K562 (cell line): ENCODE results near the gene PTPN14. TPM values are rescaled to one million over a fixed set of nuclear protein-coding genes. Genes with fewer than 3 reads are reported as not detected.

Source experiments
- ATAC-seq: fragments of 200-7000 bp; cut with Tn5 transposase; 3 replicates; pipeline ENCODE4 v1.9.1; 2020; ENCODE audit warnings: moderate library complexity
- BruUV-seq: library from RNA; stranded (reverse); fragments of 400-500 nt; replicated peaks from 2 replicates; lab custom pipeline; 2021; lab: Mats Ljungman, UMichigan
- CTCF ChIA-PET: fragments of 300-600 bp; formaldehyde crosslinking; extraction: SDS; loops from one replicate; lab custom pipeline; 2021; ENCODE audit warnings: low intra/inter-chr PET ratio; lab: Yijun Ruan, JAX
- POLR2A ChIA-PET: fragments of 300-600, 350-650 bp; sonication (Branson Sonifier 250); formaldehyde crosslinking; extraction: SDS; loops from one replicate; lab custom pipeline; 2021; ENCODE audit warnings: antibody characterized with exemption, inconsistent platforms; lab: Yijun Ruan, JAX
- DNase-seq, 4 experiments: peaks; one replicate each; pipeline versions ENCODE4 v3.0.0 to v3.0.0-alpha.2; 2011 to 2018; ENCODE audit warnings: low spot score in 3 of 4, mixed read lengths in 3 of 4; ENCODE audit errors: extremely low read depth in 1 of 4
- FAIRE-seq: peaks from 2 replicates; lab custom pipeline; 2011; peaks lifted over from hg19 to GRCh38; lab: Jason Lieb, UNC
- H2AFZ ChIP-seq: 2 replicates; pipeline ENCODE4 v1.6.0; 2011; ENCODE audit warnings: low read depth, low read length, control low read depth, inconsistent platforms
- H3K27ac ChIP-seq: fragments of 200-600 bp; 3 replicates; pipeline ENCODE4 v1.8.0; 2011; ENCODE audit warnings: low read depth, mild to moderate bottlenecking, control low read depth, inconsistent platforms, low read length, moderate library complexity, mixed read lengths; ENCODE audit errors: extremely low read depth
- H3K27me3 ChIP-seq, 2 experiments: fragments of 300-600 bp in 1 of 2; 2 replicates in 1 of 2; 3 replicates in 1 of 2; pipeline versions ENCODE4 v1.6.0 to v1.8.0; 2011; ENCODE audit warnings: inconsistent platforms in 2 of 2, low read length in 2 of 2, mild to moderate bottlenecking in 1 of 2, mixed read lengths in 1 of 2, moderate library complexity in 1 of 2; ENCODE audit not compliant: control insufficient read depth in 2 of 2, insufficient read depth in 2 of 2
- H3K36me3 ChIP-seq: fragments of 300-600 bp; 3 replicates; pipeline ENCODE4 v1.8.0; 2011; ENCODE audit warnings: mild to moderate bottlenecking, low read length, inconsistent platforms; ENCODE audit not compliant: control insufficient read depth, insufficient read depth
- H3K4me1 ChIP-seq, 2 experiments: fragments of 200-600 bp in 1 of 2; replicated peaks in 1 of 2; 2 replicates in 1 of 2; 3 replicates in 1 of 2; pipeline versions ENCODE4 v1.5.1 to v1.8.0; 2011; ENCODE audit warnings: inconsistent platforms in 2 of 2, low read length in 2 of 2, mild to moderate bottlenecking in 1 of 2, mixed read lengths in 1 of 2, moderate library complexity in 1 of 2; ENCODE audit not compliant: control insufficient read depth in 2 of 2, insufficient read depth in 2 of 2
- H3K4me2 ChIP-seq: 2 replicates; pipeline ENCODE4 v1.6.1; 2011; ENCODE audit warnings: low read length, control low read depth, inconsistent platforms, mixed read lengths; ENCODE audit not compliant: insufficient read depth
- H3K4me3 ChIP-seq: fragments of 200-600 bp; sonication (generic), shearing (Covaris generic); 2 replicates; pipeline ENCODE4 v1.5.1; 2016; ENCODE audit warnings: control low read depth, inconsistent platforms
- H3K79me2 ChIP-seq: fragments of 200-600 bp; 3 replicates; pipeline ENCODE4 v1.8.0; 2011; ENCODE audit warnings: low read length, inconsistent platforms; ENCODE audit not compliant: control insufficient read depth, insufficient read depth
- H3K9ac ChIP-seq, 2 experiments: 2 replicates each; pipeline versions ENCODE4 v1.6.0 to v1.6.1; 2011; ENCODE audit warnings: low read depth in 2 of 2, low read length in 2 of 2, control low read depth in 1 of 2, inconsistent platforms in 1 of 2, mild to moderate bottlenecking in 1 of 2, mixed read lengths in 1 of 2; ENCODE audit not compliant: insufficient read depth in 1 of 2
- H3K9me1 ChIP-seq: one replicate; pipeline ENCODE4 v1.6.0; 2011; ENCODE audit warnings: inconsistent platforms, mild to moderate bottlenecking, low read length, moderate library complexity; ENCODE audit not compliant: control insufficient read depth, insufficient read depth
- H3K9me3 ChIP-seq: replicated peaks from 2 replicates; pipeline ENCODE4 v1.5.1; 2011; ENCODE audit warnings: low read depth, low read length, inconsistent platforms; ENCODE audit not compliant: control insufficient read depth, insufficient read depth
- H4K20me1 ChIP-seq: replicated peaks from 2 replicates; pipeline ENCODE4 v1.6.1; 2011; ENCODE audit warnings: low read length, inconsistent platforms, mixed read lengths; ENCODE audit not compliant: control insufficient read depth, insufficient read depth
- KAT8 ChIP-seq: fragments of 450-650 bp; IDR thresholded peaks from 2 replicates; pipeline ENCODE4 v1.6.1; 2016; ENCODE audit warnings: low read depth, mild to moderate bottlenecking
- NCOA2 ChIP-seq, 2 experiments: fragments of 450-650 bp; IDR thresholded peaks; 2 replicates each; pipeline ENCODE4 v1.6.1; 2018; ENCODE audit warnings: mild to moderate bottlenecking in 2 of 2, moderate library complexity in 1 of 2; ENCODE audit not compliant: partially characterized antibody in 2 of 2
- NR2F6 ChIP-seq: fragments of 450-650 bp; formaldehyde crosslinking; IDR thresholded peaks from 2 replicates; pipeline ENCODE4 v1.4.0; 2020; ENCODE audit warnings: mild to moderate bottlenecking
- SREBF1 ChIP-seq: fragments of 150-350 bp; IDR thresholded peaks from 2 replicates; pipeline ENCODE4 v1.6.1; 2014; ENCODE audit warnings: antibody characterized with exemption, low read depth, low read length, borderline replicate concordance
- WGBS: fragments of 100-300 bp; shearing (Covaris generic); methylation state at CpG from one replicate; pipeline ENCODE4 v1.1.6; 2016; ENCODE audit warnings: low coverage, mixed read lengths; ENCODE audit not compliant: insufficient coverage; ENCODE audit errors: missing lambda C conversion rate; 5-methylcytosine and 5-hydroxymethylcytosine counted together
- in situ Hi-C: fragments of 300-500 bp; cut with MboI; formaldehyde crosslinking; loops from 4 replicates; pipeline ENCODE4 v1.15.0; 2018; ENCODE audit warnings: inconsistent platforms, mixed read lengths
- intact Hi-C: fragments of 100-400 bp; cut with micrococcal nuclease; formaldehyde crosslinking; loops from 2 replicates; pipeline ENCODE4 v1.14.2; 2022
- polyA plus RNA-seq, 8 experiments: library from polyadenylated mRNA; depleted of rRNA in 4 of 8; stranded (reverse) in 5 of 8; unstranded in 3 of 8; fragments of >200 nt; fragmentation: Nextera tagmentation in 2 of 8; fragmentation: Illumina TruSeq in 1 of 8; extraction: Ambion mirVana in 2 of 8; extraction: Trizol in 1 of 8; gene quantifications; 2 replicates each; pipeline versions ENCODE4 v1.2.1 to v1.2.3, GENCODE V29; 2011 to 2014; ENCODE audit warnings: inconsistent platforms in 1 of 8, missing spikeins in 1 of 8
- total RNA-seq, 7 experiments: library from RNA; depleted of rRNA in 6 of 7; stranded (reverse); fragments of >200 nt in 6 of 7; fragmentation: Illumina TruSeq in 2 of 7; extraction: Trizol in 2 of 7; gene quantifications; 2 replicates each; pipeline versions ENCODE4 v1.2.1 to v1.2.3, GENCODE V29; 2011 to 2021; ENCODE audit warnings: low replicate concordance in 1 of 7
- TF ChIP-seq, protein P1 (sequence below): fragments of 250-450 bp; sonication (Bioruptor Pico); IDR thresholded peaks from 2 replicates; pipeline ENCODE4 v1.8.0; 2021; ENCODE audit warnings: borderline replicate concordance, mild to moderate bottlenecking, moderate library complexity; ENCODE audit not compliant: poor library complexity, severe bottlenecking
- TF ChIP-seq, protein P2 (sequence below): sonication (generic); formaldehyde crosslinking; IDR thresholded peaks from 2 replicates; pipeline ENCODE4 v1.4.0; 2020; ENCODE audit warnings: mild to moderate bottlenecking, missing genetic modification reagents

Gene PTPN14
- total and polyA plus RNA-seq, 9 of the 15 experiments (the other 6 are each of a cell fraction or from before 2014, with no cell fraction given) = 0.01 to 0.29 (median 0.04) TPM; not detected in 6

DNA sequence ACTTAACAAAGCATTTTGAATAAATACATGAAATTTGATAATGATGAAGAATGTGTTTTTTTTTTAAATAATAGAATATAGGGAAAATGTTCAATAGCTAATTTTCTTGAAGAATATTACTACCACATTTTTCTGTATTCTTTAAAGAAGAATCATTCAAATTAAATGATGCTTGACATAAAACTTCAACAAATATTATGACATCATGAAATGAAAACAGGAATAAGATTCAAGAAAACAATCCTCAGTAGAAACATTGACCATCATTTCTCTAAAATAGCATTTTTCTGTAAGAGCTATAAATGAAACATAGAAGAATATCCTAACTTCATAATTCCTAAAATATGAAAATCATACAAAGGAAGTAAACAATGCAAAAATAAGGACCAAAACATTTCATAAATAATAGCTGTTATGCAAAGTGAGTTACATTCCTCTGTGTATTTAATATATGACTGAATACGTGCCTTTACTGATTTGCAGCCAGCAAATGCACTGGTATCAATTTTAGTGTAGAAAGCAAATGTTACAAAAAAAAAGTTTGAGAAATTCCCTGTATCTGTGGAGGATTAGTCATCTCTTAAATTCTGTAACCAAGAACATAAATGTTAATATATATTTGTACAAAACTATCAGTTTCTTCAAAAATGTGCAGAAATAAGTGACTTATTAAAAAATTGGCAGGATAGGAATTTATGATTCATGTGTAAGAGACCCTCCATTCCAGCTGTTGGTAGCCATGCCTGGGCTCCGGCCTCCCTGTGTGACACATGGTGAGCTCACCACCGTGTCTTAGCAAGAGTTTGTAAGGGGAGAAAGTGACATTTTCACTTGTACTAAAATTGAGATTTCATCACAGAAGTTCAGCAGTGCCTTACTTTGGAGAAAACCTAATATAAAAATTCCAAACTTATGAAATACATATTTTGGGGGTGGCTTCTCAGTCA, 15.0 kb upstream of the PTPN14 start:
- DNase-seq (no peak), ATAC-seq (no peak), FAIRE-seq (no peak)
- no peak overlapping the region for H3K27ac ChIP-seq
- H3K9me3 ChIP-seq = no peaks in the 10 kb centered on the region
- no peaks in the 10 kb centered on the region for H3K4me1 ChIP-seq
- in situ Hi-C loops = no loop called here
- no peak overlapping the region for H2AFZ ChIP-seq
- whole genome bisulfite sequencing = 1% methylated on average over 3 of the region's 3 CpGs
- TF ChIP-seq KAT8 = no peak
- TF ChIP-seq NR2F6 (CRISPR knock-in tag) = no peak
- TF ChIP-seq, protein P1, sequence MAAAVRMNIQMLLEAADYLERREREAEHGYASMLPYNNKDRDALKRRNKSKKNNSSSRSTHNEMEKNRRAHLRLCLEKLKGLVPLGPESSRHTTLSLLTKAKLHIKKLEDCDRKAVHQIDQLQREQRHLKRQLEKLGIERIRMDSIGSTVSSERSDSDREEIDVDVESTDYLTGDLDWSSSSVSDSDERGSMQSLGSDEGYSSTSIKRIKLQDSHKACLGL (CRISPR knock-in tag) = no peak
- no peak for TF ChIP-seq SREBF1
- TF ChIP-seq, protein P2, sequence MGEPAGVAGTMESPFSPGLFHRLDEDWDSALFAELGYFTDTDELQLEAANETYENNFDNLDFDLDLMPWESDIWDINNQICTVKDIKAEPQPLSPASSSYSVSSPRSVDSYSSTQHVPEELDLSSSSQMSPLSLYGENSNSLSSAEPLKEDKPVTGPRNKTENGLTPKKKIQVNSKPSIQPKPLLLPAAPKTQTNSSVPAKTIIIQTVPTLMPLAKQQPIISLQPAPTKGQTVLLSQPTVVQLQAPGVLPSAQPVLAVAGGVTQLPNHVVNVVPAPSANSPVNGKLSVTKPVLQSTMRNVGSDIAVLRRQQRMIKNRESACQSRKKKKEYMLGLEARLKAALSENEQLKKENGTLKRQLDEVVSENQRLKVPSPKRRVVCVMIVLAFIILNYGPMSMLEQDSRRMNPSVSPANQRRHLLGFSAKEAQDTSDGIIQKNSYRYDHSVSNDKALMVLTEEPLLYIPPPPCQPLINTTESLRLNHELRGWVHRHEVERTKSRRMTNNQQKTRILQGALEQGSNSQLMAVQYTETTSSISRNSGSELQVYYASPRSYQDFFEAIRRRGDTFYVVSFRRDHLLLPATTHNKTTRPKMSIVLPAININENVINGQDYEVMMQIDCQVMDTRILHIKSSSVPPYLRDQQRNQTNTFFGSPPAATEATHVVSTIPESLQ (CRISPR knock-in tag) = no peak
- no peak for TF ChIP-seq NCOA2 (IDR thresholded peaks at IDR 0.05; ENCODE audit: partially characterized antibody in 2 of 2)
- ChIA-PET CTCF (no interaction called here), POLR2A (interaction anchor here (1.1 to 1.2 kb wide), 2 partner anchors 8 to 101 kb away, joined by 4 read pairs; no protein-coding TSS in a partner anchor)
- peaks cover 0 to 5% of the 10 kb centered on the region in 2 experiments; a peak in 1 of 5 replicates for H3K27me3 ChIP-seq
- H3K4me3 ChIP-seq = no peak overlapping the region
- no peaks in the 10 kb centered on the region for H3K79me2 ChIP-seq
- no peaks in the 10 kb centered on the region for H3K36me3 ChIP-seq
- no peak overlapping the region for H3K4me2 ChIP-seq
- intact Hi-C loops = no loop called here
- H4K20me1 ChIP-seq = no peaks in the 10 kb centered on the region
- no peaks in the 10 kb centered on the region for H3K9me1 ChIP-seq
- no TSS peak for BruUV-seq
- no peak overlapping the region for H3K9ac ChIP-seq
